ENCODE data around the gene PGAP2.
A peak's percentile ranks its signal among the peaks of the same experiment; 100 is the strongest.

The PGAP2 gene

GRCh38 chr11:3856856-3857553, 48.6 kb downstream of the PGAP2 start:
- Histone ChIP-seq H2BK15ac (ENCODE audit: low read depth, poor library complexity, severe bottlenecking) (no peak overlapping the region), H3K14ac (ENCODE audit: low read length in 2 of 2) (no peak overlapping the region), H2BK120ac (ENCODE audit: low read depth, low read length) (no peak overlapping the region), H3K18ac (ENCODE audit: low read depth in 1 of 2, low read length in 2 of 2) (peak overlapping the region in 1 of 2 experiments; percentile 1), H4K8ac (ENCODE audit: low read length) (no peak overlapping the region), H4K91ac (ENCODE audit: low read length) (no peak overlapping the region), H2AFZ (ENCODE audit: low read depth, low read length) (no peak overlapping the region), H3K4me2 (ENCODE audit: low read length, poor library complexity, severe bottlenecking) (peak overlapping the region; percentile 96), H3K4me3 (ENCODE audit: insufficient read depth in 1 of 2, low read depth in 1 of 2, low read length in 2 of 2) (peak overlapping the region in 1 of 2 experiments; percentile 82), H3K4me1 (ENCODE audit: control insufficient read depth, insufficient read depth, low read depth, low read length) (peaks cover 18% of the 10 kb centered on the region), H3K4ac (ENCODE audit: low read depth in 1 of 2, low read length in 2 of 2) (no peak overlapping the region), H2AK5ac (ENCODE audit: low read length, severe bottlenecking) (no peak overlapping the region), H3K36me3 (ENCODE audit: control insufficient read depth in 1 of 2, insufficient read depth in 2 of 2, low read depth in 1 of 2, low read length in 2 of 2) (no peaks in the 10 kb centered on the region), H3K9me3 (ENCODE audit: control insufficient read depth, low read length) (no peaks in the 10 kb centered on the region), H3K9ac (ENCODE audit: low read length) (peak overlapping the region; percentile 84), H3K27me3 (ENCODE audit: control insufficient read depth in 1 of 2, insufficient read depth in 1 of 2, low read length in 2 of 2) (no peaks in the 10 kb centered on the region), H2BK5ac (ENCODE audit: low read depth, low read length, poor library complexity, severe bottlenecking) (no peak overlapping the region), H3K23ac (ENCODE audit: low read length in 2 of 2) (no peak overlapping the region), H3K79me1 (replicated peaks; ENCODE audit: low read length, poor library complexity, severe bottlenecking) (peaks cover 5% of the 10 kb centered on the region), H3K27ac (ENCODE audit: low read length, poor library complexity, severe bottlenecking) (no peak overlapping the region), H2BK12ac (ENCODE audit: low read length in 2 of 2) (no peak overlapping the region)
- WGBS: 86% methylated on average over 2 of the region's 5 CpGs
- no peak for DNase-seq

GRCh38 chr11:3857628-3858027, 49.3 kb downstream of the PGAP2 start:
- no peak overlapping the region for H3K27ac ChIP-seq (ENCODE audit: low read length, poor library complexity, severe bottlenecking)
- no peaks in the 10 kb centered on the region for H3K36me3 ChIP-seq (ENCODE audit: control insufficient read depth in 1 of 2, insufficient read depth in 2 of 2, low read depth in 1 of 2, low read length in 2 of 2)

DNA sequence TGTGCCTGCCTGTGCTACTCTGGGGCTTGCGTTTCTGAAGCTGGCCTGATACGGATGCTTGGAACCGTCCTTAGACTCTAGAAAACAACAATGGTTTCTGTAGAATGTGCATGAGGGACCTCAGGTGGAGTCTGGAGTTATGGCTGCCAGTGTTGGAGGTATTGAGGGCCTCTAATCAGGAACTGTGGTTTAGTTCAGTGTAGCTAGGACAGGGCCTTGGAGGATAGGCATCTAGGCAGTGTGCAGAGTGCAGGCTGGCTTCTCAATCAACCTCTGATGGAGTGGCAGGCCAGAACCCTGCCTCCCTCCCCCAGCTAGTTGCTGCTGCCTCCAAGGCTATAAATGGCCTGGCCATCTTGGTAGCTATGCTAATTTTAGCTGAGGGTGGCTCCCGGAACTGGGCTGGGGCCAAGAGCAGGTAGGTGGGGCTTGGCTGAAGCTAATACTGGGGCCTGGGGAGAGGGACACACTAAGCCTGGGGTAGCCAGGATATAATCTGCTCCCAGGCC, 51.1 kb downstream of the PGAP2 start:
- WGBS: 92% methylated on average over 4 of the region's 4 CpGs

More at GRCh38 chr11:3857628-3858027, 49.3 kb downstream of the PGAP2 start:
- H2AFZ ChIP-seq (ENCODE audit: low read depth, low read length): no peak overlapping the region
- H3K27me3 ChIP-seq (ENCODE audit: control insufficient read depth in 1 of 2, insufficient read depth in 1 of 2, low read length in 2 of 2): no peaks in the 10 kb centered on the region
- no peak overlapping the region for H3K4me3 ChIP-seq (ENCODE audit: insufficient read depth in 1 of 2, low read depth in 1 of 2, low read length in 2 of 2)
- H3K23ac ChIP-seq (ENCODE audit: low read length in 2 of 2): no peak overlapping the region
- no peak overlapping the region for H3K14ac ChIP-seq (ENCODE audit: low read length in 2 of 2)
- H3K79me1 ChIP-seq (replicated peaks; ENCODE audit: low read length, poor library complexity, severe bottlenecking): peaks cover 7% of the 10 kb centered on the region
- H3K4me1 ChIP-seq (ENCODE audit: control insufficient read depth, insufficient read depth, low read depth, low read length): peaks cover 18% of the 10 kb centered on the region
- peak overlapping the region; percentile 40 for H3K4me2 ChIP-seq (ENCODE audit: low read length, poor library complexity, severe bottlenecking)
- no peak overlapping the region for H3K9ac ChIP-seq (ENCODE audit: low read length)
- no peak for DNase-seq
- no peaks in the 10 kb centered on the region for H3K9me3 ChIP-seq (ENCODE audit: control insufficient read depth, low read length)
- H3K18ac ChIP-seq (ENCODE audit: low read depth in 1 of 2, low read length in 2 of 2): no peak overlapping the region
- no peak overlapping the region for H2BK15ac ChIP-seq (ENCODE audit: low read depth, poor library complexity, severe bottlenecking)
- H3K4ac ChIP-seq (ENCODE audit: low read depth in 1 of 2, low read length in 2 of 2): no peak overlapping the region
- no peak overlapping the region for H2BK12ac ChIP-seq (ENCODE audit: low read length in 2 of 2)
- no peak overlapping the region for H2BK5ac ChIP-seq (ENCODE audit: low read depth, low read length, poor library complexity, severe bottlenecking)
- H2BK120ac ChIP-seq (ENCODE audit: low read depth, low read length): no peak overlapping the region
- no peak overlapping the region for H4K8ac ChIP-seq (ENCODE audit: low read length)
- no peak overlapping the region for H4K91ac ChIP-seq (ENCODE audit: low read length)
- no peak overlapping the region for H2AK5ac ChIP-seq (ENCODE audit: low read length, severe bottlenecking)

DNA sequence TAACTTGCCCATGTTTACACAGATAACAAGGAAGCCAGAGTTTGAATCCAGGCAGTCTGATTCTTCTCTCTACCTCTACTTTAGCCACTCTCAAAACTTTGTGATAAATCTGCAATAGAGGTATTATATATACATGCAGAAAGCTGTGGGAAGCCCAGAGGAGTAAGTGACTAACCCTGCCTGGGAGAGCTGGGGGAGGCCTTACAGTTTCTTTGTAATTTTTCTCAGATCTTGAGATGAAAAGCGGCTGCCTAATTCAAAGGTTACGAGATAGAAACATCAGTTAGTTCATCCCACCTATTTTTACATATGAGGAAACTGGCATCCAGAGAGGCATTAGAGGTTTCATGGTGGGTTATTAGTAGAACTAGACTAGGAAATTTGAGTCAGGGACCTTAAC, 52.0 kb downstream of the PGAP2 start:
- no peak overlapping the region for H3K4me2 ChIP-seq (ENCODE audit: low read length, poor library complexity, severe bottlenecking)
- H3K4ac ChIP-seq (ENCODE audit: low read depth in 1 of 2, low read length in 2 of 2): no peak overlapping the region
- no peak overlapping the region for H2BK120ac ChIP-seq (ENCODE audit: low read depth, low read length)
- 100% methylated on average over 1 of the region's 2 CpGs for WGBS
- H2BK5ac ChIP-seq (ENCODE audit: low read depth, low read length, poor library complexity, severe bottlenecking): no peak overlapping the region
- H3K36me3 ChIP-seq (ENCODE audit: control insufficient read depth in 1 of 2, insufficient read depth in 2 of 2, low read depth in 1 of 2, low read length in 2 of 2): no peaks in the 10 kb centered on the region
- no peak overlapping the region for H3K27ac ChIP-seq (ENCODE audit: low read length, poor library complexity, severe bottlenecking)
- H3K27me3 ChIP-seq (ENCODE audit: control insufficient read depth in 1 of 2, insufficient read depth in 1 of 2, low read length in 2 of 2): no peaks in the 10 kb centered on the region
- no peak overlapping the region for H3K9ac ChIP-seq (ENCODE audit: low read length)
- no peak for DNase-seq
- no peak overlapping the region for H2AFZ ChIP-seq (ENCODE audit: low read depth, low read length)
- no peak overlapping the region for H2BK12ac ChIP-seq (ENCODE audit: low read length in 2 of 2)
- H2BK15ac ChIP-seq (ENCODE audit: low read depth, poor library complexity, severe bottlenecking): no peak overlapping the region
- H3K79me1 ChIP-seq (replicated peaks; ENCODE audit: low read length, poor library complexity, severe bottlenecking): peaks cover 11% of the 10 kb centered on the region
- H3K23ac ChIP-seq (ENCODE audit: low read length in 2 of 2): no peak overlapping the region
- no peak overlapping the region for H4K8ac ChIP-seq (ENCODE audit: low read length)
- H3K18ac ChIP-seq (ENCODE audit: low read depth in 1 of 2, low read length in 2 of 2): no peak overlapping the region
- H3K4me3 ChIP-seq (ENCODE audit: insufficient read depth in 1 of 2, low read depth in 1 of 2, low read length in 2 of 2): no peak overlapping the region
- no peaks in the 10 kb centered on the region for H3K9me3 ChIP-seq (ENCODE audit: control insufficient read depth, low read length)
- H3K4me1 ChIP-seq (ENCODE audit: control insufficient read depth, insufficient read depth, low read depth, low read length): peaks cover 15% of the 10 kb centered on the region
- H4K91ac ChIP-seq (ENCODE audit: low read length): no peak overlapping the region
- no peak overlapping the region for H2AK5ac ChIP-seq (ENCODE audit: low read length, severe bottlenecking)
- no peak overlapping the region for H3K14ac ChIP-seq (ENCODE audit: low read length in 2 of 2)

More for the DNA sequence above, 51.1 kb downstream of the PGAP2 start:
- no peak overlapping the region for H2BK120ac ChIP-seq (ENCODE audit: low read depth, low read length)
- peaks cover 16% of the 10 kb centered on the region for H3K4me1 ChIP-seq (ENCODE audit: control insufficient read depth, insufficient read depth, low read depth, low read length)
- H2BK5ac ChIP-seq (ENCODE audit: low read depth, low read length, poor library complexity, severe bottlenecking): no peak overlapping the region
- no peaks in the 10 kb centered on the region for H3K36me3 ChIP-seq (ENCODE audit: control insufficient read depth in 1 of 2, insufficient read depth in 2 of 2, low read depth in 1 of 2, low read length in 2 of 2)
- no peak overlapping the region for H3K27ac ChIP-seq (ENCODE audit: low read length, poor library complexity, severe bottlenecking)
- H2BK12ac ChIP-seq (ENCODE audit: low read length in 2 of 2): peak overlapping the region in 1 of 2 experiments; percentile 45
- no peak for DNase-seq
- peak overlapping the region in 1 of 2 experiments; percentile 73 for H3K23ac ChIP-seq (ENCODE audit: low read length in 2 of 2)
- H2BK15ac ChIP-seq (ENCODE audit: low read depth, poor library complexity, severe bottlenecking): no peak overlapping the region
- no peaks in the 10 kb centered on the region for H3K9me3 ChIP-seq (ENCODE audit: control insufficient read depth, low read length)
- no peak overlapping the region for H4K91ac ChIP-seq (ENCODE audit: low read length)
- no peaks in the 10 kb centered on the region for H3K27me3 ChIP-seq (ENCODE audit: control insufficient read depth in 1 of 2, insufficient read depth in 1 of 2, low read length in 2 of 2)
- peak overlapping the region in 1 of 2 experiments; percentile 78 for H3K4ac ChIP-seq (ENCODE audit: low read depth in 1 of 2, low read length in 2 of 2)
- peak overlapping the region in 1 of 2 experiments; percentile 18 for H3K14ac ChIP-seq (ENCODE audit: low read length in 2 of 2)
- H3K18ac ChIP-seq (ENCODE audit: low read depth in 1 of 2, low read length in 2 of 2): peak overlapping the region in 1 of 2 experiments; percentile 60
- H3K9ac ChIP-seq (ENCODE audit: low read length): no peak overlapping the region
- H2AK5ac ChIP-seq (ENCODE audit: low read length, severe bottlenecking): peak overlapping the region; percentile 12
- H2AFZ ChIP-seq (ENCODE audit: low read depth, low read length): no peak overlapping the region
- H4K8ac ChIP-seq (ENCODE audit: low read length): no peak overlapping the region
- H3K79me1 ChIP-seq (replicated peaks; ENCODE audit: low read length, poor library complexity, severe bottlenecking): peaks cover 11% of the 10 kb centered on the region
- peak overlapping the region in 1 of 2 experiments; percentile 27 for H3K4me3 ChIP-seq (ENCODE audit: insufficient read depth in 1 of 2, low read depth in 1 of 2, low read length in 2 of 2)
- H3K4me2 ChIP-seq (ENCODE audit: low read length, poor library complexity, severe bottlenecking): no peak overlapping the region
